ENCODE measurements around the gene ARHGAP23.

Gene ARHGAP23

DNA sequence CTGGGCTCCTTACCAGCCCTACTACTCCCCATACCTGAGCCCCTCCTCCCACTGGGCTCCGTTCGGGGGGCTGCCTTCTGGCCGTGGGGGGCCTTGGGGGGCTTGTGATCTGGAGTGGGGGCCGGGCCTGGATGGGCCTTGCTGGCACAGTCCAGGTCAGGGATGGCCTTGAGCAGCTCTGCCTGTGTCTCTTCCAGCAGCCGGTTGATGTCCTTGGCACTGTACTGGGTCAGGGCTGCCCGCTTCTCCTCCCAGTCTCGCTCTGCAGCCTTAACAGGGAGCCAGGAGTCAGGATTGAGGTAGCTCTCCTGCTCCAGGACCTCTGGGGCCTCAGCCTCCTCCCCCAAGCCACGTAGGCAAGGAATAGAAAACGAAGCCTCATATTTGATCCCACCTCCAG, 122.9 kb downstream of the ARHGAP23 start:
- H3K27ac ChIP-seq (ENCODE audit: low read depth, low read length), result no peak overlapping the region
- TF ChIP-seq, protein P1, sequence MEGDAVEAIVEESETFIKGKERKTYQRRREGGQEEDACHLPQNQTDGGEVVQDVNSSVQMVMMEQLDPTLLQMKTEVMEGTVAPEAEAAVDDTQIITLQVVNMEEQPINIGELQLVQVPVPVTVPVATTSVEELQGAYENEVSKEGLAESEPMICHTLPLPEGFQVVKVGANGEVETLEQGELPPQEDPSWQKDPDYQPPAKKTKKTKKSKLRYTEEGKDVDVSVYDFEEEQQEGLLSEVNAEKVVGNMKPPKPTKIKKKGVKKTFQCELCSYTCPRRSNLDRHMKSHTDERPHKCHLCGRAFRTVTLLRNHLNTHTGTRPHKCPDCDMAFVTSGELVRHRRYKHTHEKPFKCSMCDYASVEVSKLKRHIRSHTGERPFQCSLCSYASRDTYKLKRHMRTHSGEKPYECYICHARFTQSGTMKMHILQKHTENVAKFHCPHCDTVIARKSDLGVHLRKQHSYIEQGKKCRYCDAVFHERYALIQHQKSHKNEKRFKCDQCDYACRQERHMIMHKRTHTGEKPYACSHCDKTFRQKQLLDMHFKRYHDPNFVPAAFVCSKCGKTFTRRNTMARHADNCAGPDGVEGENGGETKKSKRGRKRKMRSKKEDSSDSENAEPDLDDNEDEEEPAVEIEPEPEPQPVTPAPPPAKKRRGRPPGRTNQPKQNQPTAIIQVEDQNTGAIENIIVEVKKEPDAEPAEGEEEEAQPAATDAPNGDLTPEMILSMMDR (IDR thresholded peaks at IDR 0.05; ENCODE audit: insufficient read depth, low read length, poor library complexity, severe bottlenecking), result no peak
- TF ChIP-seq EZH2phosphoT487 (conservative IDR thresholded peaks at IDR 0.05; ENCODE audit: low read length), result no peak
- H3K4me3 ChIP-seq (ENCODE audit: insufficient read depth, low read length, poor library complexity, severe bottlenecking), result no peak overlapping the region
- H3K9me2 ChIP-seq (replicated peaks; ENCODE audit: insufficient read depth, low read length), result no peaks in the 10 kb centered on the region
- H3K79me2 ChIP-seq (ENCODE audit: insufficient read depth, low read length), result no peaks in the 10 kb centered on the region
- H3K27me3 ChIP-seq (ENCODE audit: low read length), result no peaks in the 10 kb centered on the region
- no peak overlapping the region for H3K9ac ChIP-seq (ENCODE audit: low read length)
- no peaks in the 10 kb centered on the region for H3K36me3 ChIP-seq (ENCODE audit: low read length)
- H4K20me1 ChIP-seq (ENCODE audit: low read depth, low read length), result no peaks in the 10 kb centered on the region
- no peaks in the 10 kb centered on the region for H3K9me3 ChIP-seq (ENCODE audit: insufficient read depth, low read length)
- H3F3A ChIP-seq (ENCODE audit: insufficient read depth), result no peaks in the 10 kb centered on the region
- no peak overlapping the region for H2AFZ ChIP-seq (ENCODE audit: low read depth, low read length, severe bottlenecking)
- no peak overlapping the region for H3K4me2 ChIP-seq (ENCODE audit: low read depth, low read length, poor library complexity, severe bottlenecking)

DNA sequence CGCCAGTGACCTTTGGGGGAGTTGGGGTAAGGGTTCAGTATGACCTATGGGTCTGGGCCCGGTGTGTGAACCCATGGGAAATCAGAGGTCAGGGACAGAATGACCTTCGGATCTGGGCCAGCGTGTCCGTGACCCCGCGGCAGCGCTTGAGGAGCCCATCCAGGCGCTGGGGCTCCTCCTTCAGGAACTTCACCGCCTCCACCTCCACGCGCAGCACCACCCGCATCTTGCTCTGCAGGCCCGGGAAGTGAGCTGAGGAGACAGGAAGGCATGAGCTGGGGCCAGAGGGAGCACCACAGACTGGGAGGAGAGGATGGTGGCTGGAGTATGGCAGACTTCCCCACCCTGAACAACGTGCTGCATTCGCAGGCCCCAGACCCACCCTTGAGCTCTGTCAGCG, 124.1 kb downstream of the ARHGAP23 start:
- H3K4me3 ChIP-seq (ENCODE audit: insufficient read depth, low read length, poor library complexity, severe bottlenecking), result no peak overlapping the region
- H3K79me2 ChIP-seq (ENCODE audit: insufficient read depth, low read length), result no peaks in the 10 kb centered on the region
- no peak overlapping the region for H3K27ac ChIP-seq (ENCODE audit: low read depth, low read length)
- H3K27me3 ChIP-seq (ENCODE audit: low read length), result no peaks in the 10 kb centered on the region
- no peaks in the 10 kb centered on the region for H3K9me3 ChIP-seq (ENCODE audit: insufficient read depth, low read length)
- H3K9me2 ChIP-seq (replicated peaks; ENCODE audit: insufficient read depth, low read length), result no peaks in the 10 kb centered on the region
- no peaks in the 10 kb centered on the region for H3K36me3 ChIP-seq (ENCODE audit: low read length)
- TF ChIP-seq EZH2phosphoT487 (conservative IDR thresholded peaks at IDR 0.05; ENCODE audit: low read length), result no peak
- no peak overlapping the region for H3K9ac ChIP-seq (ENCODE audit: low read length)
- no peak overlapping the region for H3K4me2 ChIP-seq (ENCODE audit: low read depth, low read length, poor library complexity, severe bottlenecking)
- H3F3A ChIP-seq (ENCODE audit: insufficient read depth), result no peaks in the 10 kb centered on the region
- H4K20me1 ChIP-seq (ENCODE audit: low read depth, low read length), result no peaks in the 10 kb centered on the region
- no peak overlapping the region for H2AFZ ChIP-seq (ENCODE audit: low read depth, low read length, severe bottlenecking)

DNA sequence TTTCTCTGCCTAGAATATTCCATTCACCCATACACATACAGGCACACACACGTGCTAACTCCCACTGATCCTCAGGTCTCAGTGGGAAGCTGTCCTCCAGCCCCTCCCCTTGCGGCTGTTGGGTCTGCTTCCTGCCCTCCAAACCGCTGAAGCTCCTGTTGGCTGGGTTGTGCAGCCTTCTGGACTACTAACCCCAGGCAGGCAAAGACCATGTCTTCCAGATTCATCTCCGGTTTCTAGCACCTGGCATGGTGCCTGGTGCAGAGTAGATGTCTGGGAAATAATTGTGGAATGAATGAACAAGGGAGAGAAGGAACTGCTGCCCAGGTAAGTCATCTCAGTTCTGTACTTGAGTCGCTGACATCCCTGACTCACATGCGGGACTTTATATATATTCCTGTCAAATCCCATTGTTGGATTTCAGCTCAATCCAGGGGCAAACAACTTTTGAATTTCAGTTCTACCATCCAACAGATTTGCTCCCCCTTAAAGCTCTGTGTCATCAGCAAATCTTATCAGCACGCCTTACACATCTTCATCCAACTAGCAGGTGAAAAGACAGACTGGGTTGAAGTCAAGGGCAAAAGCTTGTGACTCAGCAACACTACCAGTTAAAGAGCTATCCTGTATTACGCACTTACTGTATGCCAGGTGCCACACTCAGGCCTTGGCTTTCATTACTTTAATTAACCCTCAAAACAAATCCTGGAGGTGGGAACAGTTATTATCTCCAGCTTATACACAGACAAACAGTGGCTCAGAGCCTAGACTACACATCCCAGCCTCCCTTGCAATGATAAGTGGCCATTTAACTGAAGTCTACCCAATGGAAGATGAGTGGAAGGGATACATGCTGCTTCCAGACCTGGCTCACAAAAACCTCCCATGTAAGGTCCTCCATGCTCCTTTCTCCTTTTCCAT, 126.4 kb downstream of the ARHGAP23 start:
- Histone ChIP-seq H3K79me2 (ENCODE audit: insufficient read depth, low read length) (no peaks in the 10 kb centered on the region), H3F3A (ENCODE audit: insufficient read depth) (0 out of 2 replicates have a peak, but pooled peaks cover 7% of the 10 kb centered on the region), H3K36me3 (ENCODE audit: low read length) (no peaks in the 10 kb centered on the region), H3K4me3 (ENCODE audit: insufficient read depth, low read length, poor library complexity, severe bottlenecking) (no peak overlapping the region), H3K27me3 (ENCODE audit: low read length) (no peaks in the 10 kb centered on the region), H3K4me2 (ENCODE audit: low read depth, low read length, poor library complexity, severe bottlenecking) (no peak overlapping the region), H3K9me3 (ENCODE audit: insufficient read depth, low read length) (no peaks in the 10 kb centered on the region), H3K27ac (ENCODE audit: low read depth, low read length) (no peak overlapping the region), H4K20me1 (ENCODE audit: low read depth, low read length) (no peaks in the 10 kb centered on the region), H2AFZ (ENCODE audit: low read depth, low read length, severe bottlenecking) (no peak overlapping the region), H3K9me2 (replicated peaks; ENCODE audit: insufficient read depth, low read length) (no peaks in the 10 kb centered on the region), H3K9ac (ENCODE audit: low read length) (no peak overlapping the region)
- TF ChIP-seq, protein P1 (IDR thresholded peaks at IDR 0.05; ENCODE audit: insufficient read depth, low read length, poor library complexity, severe bottlenecking), result no peak
- TF ChIP-seq EZH2phosphoT487 (conservative IDR thresholded peaks at IDR 0.05; ENCODE audit: low read length), result no peak

DNA sequence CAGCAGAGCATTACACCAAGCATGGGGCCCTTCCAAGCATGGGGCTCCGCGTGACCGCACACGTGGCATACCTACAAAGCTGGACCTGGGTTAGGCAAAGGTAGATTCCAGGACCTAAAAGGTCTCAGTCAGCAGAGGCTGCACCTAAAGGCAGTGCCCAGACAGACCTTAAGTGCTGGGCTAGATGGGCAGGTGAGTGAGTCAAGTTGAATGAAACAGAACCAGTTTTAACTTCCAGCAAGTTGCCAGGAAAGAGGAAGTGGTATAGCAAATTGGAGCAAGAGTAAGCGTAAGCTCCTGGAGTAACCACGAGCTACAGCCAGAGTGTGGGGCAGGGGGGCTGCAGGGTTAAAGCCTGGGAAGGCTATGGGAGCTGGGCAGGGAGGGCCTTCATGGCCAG, 128.0 kb downstream of the ARHGAP23 start:
- Histone ChIP-seq H3K79me2 (ENCODE audit: insufficient read depth, low read length) (no peaks in the 10 kb centered on the region), H3K36me3 (ENCODE audit: low read length) (no peaks in the 10 kb centered on the region), H3K9me3 (ENCODE audit: insufficient read depth, low read length) (no peaks in the 10 kb centered on the region), H3K4me3 (ENCODE audit: insufficient read depth, low read length, poor library complexity, severe bottlenecking) (no peak overlapping the region), H3K9me2 (replicated peaks; ENCODE audit: insufficient read depth, low read length) (no peaks in the 10 kb centered on the region), H3K4me2 (ENCODE audit: low read depth, low read length, poor library complexity, severe bottlenecking) (no peak overlapping the region), H2AFZ (ENCODE audit: low read depth, low read length, severe bottlenecking) (no peak overlapping the region), H3F3A (ENCODE audit: insufficient read depth) (0 out of 2 replicates have a peak, but pooled peaks cover 7% of the 10 kb centered on the region), H4K20me1 (ENCODE audit: low read depth, low read length) (no peaks in the 10 kb centered on the region), H3K27me3 (ENCODE audit: low read length) (no peaks in the 10 kb centered on the region), H3K27ac (ENCODE audit: low read depth, low read length) (no peak overlapping the region), H3K9ac (ENCODE audit: low read length) (no peak overlapping the region)
- TF ChIP-seq, protein P1 (IDR thresholded peaks at IDR 0.05; ENCODE audit: insufficient read depth, low read length, poor library complexity, severe bottlenecking), result no peak
- no peak for TF ChIP-seq EZH2phosphoT487 (conservative IDR thresholded peaks at IDR 0.05; ENCODE audit: low read length)
